GM21825 (cell line): ENCODE results near the gene DPP8.
"Not testable (repeated sequence)": the region's sequence is repeated elsewhere in the genome, so short reads cannot be mapped to it uniquely, and the experiment has no call there.

Source experiments
- ATAC-seq: cut with Tn5 transposase; IDR thresholded peaks from one replicate; pipeline ENCODE4 v1.9.1; 2021; ENCODE audit warnings: mild to moderate bottlenecking, moderate library complexity; ENCODE audit not compliant: unreplicated experiment

Gene DPP8

GRCh38 chr15:65516997-65517865 is at the start of gene DPP8:
Gene DPP8, minus strand, starts transcription at chr15:65517689. Its CDS starts 5,136 bp downstream, at chr15:65512553.
- ATAC-seq, result peak; percentile 92

- ATAC-seq, result no peak
These were observed 44.4 kb upstream of the DPP8 start for GRCh38 chr15:65561934-65562333.

DNA sequence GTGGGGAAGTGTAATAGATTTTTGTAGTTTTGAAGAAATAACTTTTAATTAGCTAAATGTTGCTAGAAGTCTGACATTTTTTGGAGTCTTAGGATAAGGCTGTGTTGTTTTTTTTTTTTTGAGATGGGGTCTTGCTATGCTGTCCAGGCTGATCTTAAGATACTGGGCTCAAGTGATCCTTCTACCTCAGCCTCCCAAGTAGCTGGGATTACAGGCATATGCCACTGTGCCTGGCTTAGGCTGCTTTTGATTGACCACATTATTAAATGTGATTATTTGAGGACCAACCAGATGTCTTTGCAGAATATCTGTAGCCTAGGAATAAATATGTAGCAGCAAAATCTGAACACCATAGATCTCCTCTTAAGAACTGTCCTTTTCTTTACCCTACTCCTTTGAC is 42.5 kb upstream of the DPP8 start:
- ATAC-seq, result no peak

DNA sequence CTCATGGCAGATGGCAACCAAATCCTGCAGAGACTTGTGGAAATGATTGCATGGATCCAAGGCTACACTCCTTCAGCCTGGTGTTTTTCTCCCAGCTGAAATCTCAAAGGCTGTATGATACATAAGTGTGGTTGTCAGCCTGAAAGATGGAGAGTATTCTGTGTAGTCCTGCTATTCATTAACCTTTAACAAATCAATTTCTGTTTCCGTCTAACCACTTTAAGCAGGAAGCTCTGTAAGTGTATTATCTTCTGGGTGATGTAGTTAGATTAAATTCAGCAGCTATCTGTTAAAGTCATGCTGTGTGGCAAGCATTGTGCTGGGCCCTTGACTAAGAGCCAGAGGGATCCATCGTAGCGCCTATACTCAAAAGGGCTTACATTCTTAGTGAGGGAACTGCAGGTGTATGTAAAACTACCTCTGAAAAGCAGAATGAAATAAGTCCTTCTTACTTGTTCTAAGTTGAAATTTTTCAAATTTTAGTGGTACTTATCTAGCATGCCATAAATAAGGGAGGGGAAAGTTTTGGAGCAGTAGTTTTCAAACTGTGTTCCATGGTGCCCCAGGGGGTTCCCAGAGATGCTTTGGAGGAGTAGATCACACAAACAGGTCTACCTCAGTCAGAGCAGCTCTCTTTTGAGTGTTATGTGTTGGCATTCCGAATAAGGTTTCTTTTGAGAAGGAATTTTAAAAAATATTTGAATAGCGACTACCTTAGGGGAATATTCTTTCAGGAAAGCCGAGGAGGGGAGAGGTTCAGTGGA is 41.7 kb upstream of the DPP8 start:
- ATAC-seq, result no peak

DNA sequence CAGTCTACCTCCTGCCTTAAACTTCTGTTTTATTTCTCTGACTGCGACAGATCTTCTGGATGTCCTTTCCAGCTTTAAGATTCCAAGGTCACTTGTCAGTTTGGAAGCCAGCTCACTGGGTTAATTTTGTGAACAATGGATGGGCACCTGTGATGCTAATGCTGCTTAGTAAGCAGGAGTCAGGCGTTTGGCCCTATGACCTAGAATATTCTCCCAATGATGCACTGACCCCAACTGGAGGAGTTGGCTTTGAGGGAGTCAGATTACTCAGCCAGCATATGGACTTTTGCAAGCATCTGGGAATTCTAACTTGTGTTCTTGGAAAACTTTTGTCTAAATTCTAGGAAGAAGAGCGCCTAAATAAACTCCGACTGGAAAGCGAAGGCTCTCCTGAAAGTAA is 40.8 kb upstream of the DPP8 start:
- no peak for ATAC-seq

DNA sequence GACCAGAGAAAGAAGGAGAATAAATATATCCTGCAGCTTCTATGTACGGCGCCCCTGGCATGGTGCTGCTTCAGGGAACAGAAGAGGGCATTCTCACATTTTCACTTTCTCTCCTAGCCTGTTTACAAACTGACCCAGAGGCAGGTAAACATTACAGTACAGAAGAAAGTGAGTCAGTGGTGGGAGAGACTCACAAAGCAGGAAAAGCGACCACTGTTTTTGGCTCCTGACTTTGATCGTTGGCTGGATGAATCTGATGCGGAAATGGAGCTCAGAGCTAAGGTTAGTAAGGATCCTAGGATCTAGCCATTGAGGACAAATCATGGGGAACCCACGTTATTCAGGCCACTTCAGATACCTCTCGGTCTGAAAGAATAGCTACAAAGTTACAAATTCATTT is 39.1 kb upstream of the DPP8 start:
- no peak for ATAC-seq

DNA sequence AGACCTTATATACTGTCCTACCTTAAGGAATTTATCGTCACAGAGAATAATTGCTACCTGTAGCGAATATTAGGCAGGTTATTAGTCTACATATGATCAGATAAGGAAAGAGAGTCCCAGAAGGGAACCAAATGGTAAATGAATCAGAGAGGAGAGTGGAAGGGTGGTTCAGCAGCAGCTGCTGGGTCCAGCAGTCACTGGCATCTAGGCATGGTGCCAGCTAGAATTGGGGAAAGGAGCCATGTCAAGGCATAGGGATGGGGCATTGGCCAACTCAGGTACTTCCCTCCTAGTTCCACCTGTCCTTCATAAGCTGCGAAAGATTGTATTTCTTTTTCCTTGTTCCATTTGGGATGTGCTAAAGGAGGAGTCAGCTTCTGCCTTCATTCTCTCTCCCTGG is 36.2 kb upstream of the DPP8 start:
- no peak for ATAC-seq

- ATAC-seq, result not testable (repeated sequence)
These were observed 35.4 kb upstream of the DPP8 start for GRCh38 chr15:65552851-65553250.

GRCh38 chr15:65551183-65551582 is 33.7 kb upstream of the DPP8 start:
- ATAC-seq, result no peak

DNA sequence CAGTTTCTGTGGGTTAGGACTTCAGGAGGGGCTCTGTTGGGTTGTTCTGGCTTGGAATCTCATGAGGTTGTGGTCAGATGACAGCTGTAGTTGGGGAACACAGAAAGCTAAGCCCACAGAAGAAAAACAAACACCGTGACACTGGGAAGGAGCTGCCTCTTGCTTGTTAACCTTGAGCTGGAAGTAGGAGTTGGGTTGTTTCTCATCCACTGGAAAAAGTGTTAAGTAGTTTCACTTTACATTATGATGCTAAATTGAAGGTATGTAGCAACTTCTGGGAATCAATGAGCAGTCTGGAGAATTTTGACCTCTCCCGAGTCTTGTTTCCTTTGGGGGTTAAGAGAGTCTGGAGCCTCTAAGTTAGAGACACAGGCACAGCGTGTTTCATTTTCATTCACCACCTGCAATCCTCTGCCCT is 33.2 kb upstream of the DPP8 start:
- ATAC-seq, result no peak

- ATAC-seq, result not testable (repeated sequence)
These were observed 31.8 kb upstream of the DPP8 start for GRCh38 chr15:65549288-65549687.

- ATAC-seq, result no peak
These were observed 30.4 kb upstream of the DPP8 start for GRCh38 chr15:65547841-65548240.

DNA sequence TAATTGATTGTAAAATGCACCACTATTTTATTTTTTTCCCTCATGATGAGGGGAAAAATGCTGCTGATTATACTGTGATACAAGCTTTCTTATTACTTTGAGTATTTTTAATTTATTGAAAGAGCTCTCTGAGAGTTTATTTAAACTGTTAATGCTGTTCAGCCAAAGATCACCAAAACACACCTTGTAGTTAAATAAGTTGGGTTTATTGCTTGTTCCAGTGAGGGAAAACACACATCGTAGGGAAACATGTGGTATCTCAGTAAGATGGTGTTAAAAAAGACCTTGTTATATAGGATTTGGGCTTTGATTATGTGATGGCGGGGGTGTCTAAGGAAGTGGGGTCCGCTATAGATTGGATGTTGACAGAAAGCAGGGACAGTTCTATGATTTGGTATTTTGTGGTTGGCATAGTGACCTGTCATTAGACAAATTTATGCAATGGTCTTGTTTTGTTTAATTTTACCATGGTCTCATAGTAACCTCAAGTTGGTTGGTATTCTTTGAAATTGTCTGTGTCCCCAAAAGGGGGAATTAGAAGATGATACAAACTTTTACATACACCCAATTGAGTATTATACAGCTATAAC is 23.8 kb upstream of the DPP8 start:
- ATAC-seq, result no peak

GRCh38 chr15:65540314-65540713 is 22.8 kb upstream of the DPP8 start:
- ATAC-seq, result no peak

- ATAC-seq, result no peak
These were observed 17.7 kb upstream of the DPP8 start for GRCh38 chr15:65535192-65535591.

DNA sequence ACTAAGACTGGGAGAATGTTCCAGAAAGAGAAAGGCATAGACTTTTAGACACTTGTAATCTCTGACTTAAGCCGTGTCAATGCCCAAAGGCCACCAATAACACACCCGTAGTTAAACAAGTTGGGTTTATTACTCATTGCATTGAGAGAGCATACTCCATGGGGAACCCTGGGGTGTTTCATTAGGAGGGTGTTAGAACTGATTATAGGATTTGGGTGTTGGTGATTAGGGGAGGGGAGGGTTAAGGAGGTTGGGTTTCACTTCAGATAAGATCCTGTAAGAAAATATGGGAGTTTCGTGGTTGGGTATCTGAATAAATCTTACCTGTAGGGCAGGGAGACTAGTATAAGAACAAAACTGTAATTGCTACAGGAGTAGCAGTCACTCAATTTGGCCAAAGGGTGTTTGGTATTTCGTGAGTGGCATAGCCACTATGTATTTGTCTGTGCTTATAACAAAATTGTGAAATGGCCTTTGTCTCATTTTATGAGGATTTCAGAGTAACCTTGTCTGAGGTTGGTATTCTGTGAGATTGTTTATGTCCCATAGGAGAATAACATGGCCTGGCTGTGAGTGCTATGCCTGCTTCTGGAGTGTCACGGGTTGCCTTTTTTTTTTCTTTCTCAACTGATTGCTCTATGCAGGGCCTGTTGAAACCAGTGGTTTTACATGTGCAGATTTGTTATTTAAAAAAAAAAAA is 15.7 kb upstream of the DPP8 start:
- no peak for ATAC-seq

DNA sequence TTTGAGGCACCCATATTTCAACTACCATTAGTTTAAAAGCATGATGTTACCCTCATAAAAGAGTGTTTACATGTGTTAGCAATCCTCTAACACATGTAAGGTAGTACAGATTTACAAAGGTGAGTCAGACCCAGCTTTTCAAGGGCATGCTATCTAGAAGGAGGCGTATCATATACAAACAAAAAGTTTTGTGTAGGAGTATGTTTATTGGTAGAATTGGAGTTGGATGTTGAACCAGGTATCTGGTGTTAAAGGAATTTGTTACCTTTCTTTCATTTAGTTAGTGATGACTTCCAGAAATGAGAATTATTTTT is 15.2 kb upstream of the DPP8 start:
- ATAC-seq, result no peak

GRCh38 chr15:65530318-65531111 is 13.0 kb upstream of the DPP8 start, which contains the start of gene HACD3:
Gene HACD3, plus strand, starts transcription at chr15:65530463. Its CDS starts 169 bp downstream, at chr15:65530632.
- peak; percentile 76 for ATAC-seq

DNA sequence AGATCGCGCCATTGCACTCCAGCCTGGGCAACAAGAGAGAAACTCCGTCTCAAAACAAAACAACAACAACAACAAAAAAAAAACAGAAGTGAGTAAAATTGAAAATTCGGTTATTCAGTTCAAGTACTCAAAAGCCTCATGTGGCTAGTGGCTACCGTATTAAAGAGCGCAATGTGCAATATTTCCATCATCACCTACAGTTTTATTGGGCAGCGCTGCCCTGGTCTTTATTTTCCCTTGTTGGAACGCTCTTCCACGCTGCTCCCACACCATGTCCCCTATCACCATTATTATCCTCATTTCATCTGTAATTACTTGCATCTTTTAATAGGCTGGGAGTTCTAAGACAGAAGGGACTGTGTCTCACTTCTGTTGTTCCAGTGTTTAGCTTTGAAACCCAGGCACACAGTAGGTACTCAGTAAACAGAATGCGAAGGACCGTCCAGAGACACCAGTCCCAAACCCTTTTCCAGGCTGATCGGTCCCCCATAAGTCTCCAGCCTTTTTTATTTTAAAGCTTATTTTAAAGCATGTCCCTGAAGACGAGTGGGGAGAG is 12.4 kb upstream of the DPP8 start:
- ATAC-seq, result no peak

GRCh38 chr15:65528461-65529060 is 11.1 kb upstream of the DPP8 start:
- ATAC-seq, result no peak
